ENCODE results near the gene PDCD1.

GRCh38 chr2:241850544-241851324 lies 8.0 kb downstream of the PDCD1 start:
- no peak for TF ChIP-seq CTCF (IDR thresholded peaks at IDR 0.05)
- no peak for TF ChIP-seq POLR2A (IDR thresholded peaks at IDR 0.05)

All from thyroid gland (tissue), 4 donors.